ENCODE measurements around the gene NR1H2. TPM values are rescaled to one million over a fixed set of nuclear protein-coding genes. Genes with fewer than 3 reads are reported as not detected.

Gene NR1H2
- total and polyA plus RNA-seq, 8 donors = 26.7 to 78.4 (median 33.7) TPM

GRCh38 chr19:50362030-50362412, 14.2 kb upstream of the NR1H2 start:
- TF ChIP-seq CTCF (IDR thresholded peaks at IDR 0.05) = no peak
- Histone ChIP-seq H3K27me3 (peaks cover 0 to 6% of the 10 kb centered on the region in 2 donors), H3K36me3 (peaks cover 0 to 16% of the 10 kb centered on the region in 2 donors), H3K27ac (peak overlapping the region; percentile 59 to 84), H3K9me3 (no peaks in the 10 kb centered on the region), H3K4me3 (peak overlapping the region; percentile 11 to 36), H3K4me1 (peaks cover 0 to 24% of the 10 kb centered on the region in 2 donors)
- no peak for DNase-seq
- ATAC-seq = no peak
- intact Hi-C loops (cut with DNase I) = loop anchor here in 1 of 2 donors (10.0 kb wide), 2 partner anchors 53 to 423 kb away; partner anchors contain the start of gene SPIB

GRCh38 chr19:50362656-50363424, 13.4 kb upstream of the NR1H2 start:
- TF ChIP-seq CTCF (IDR thresholded peaks at IDR 0.05) = no peak
- H3K4me3 ChIP-seq = peak overlapping the region; percentile 11 to 36
- H3K27ac ChIP-seq = peak overlapping the region; percentile 72 to 84
- peaks cover 0 to 16% of the 10 kb centered on the region in 2 donors for H3K36me3 ChIP-seq
- peak; percentile 34 for ATAC-seq
- peaks cover 0 to 16% of the 10 kb centered on the region in 2 donors for H3K4me1 ChIP-seq
- intact Hi-C loops (cut with DNase I) = loop anchor here in 1 of 2 donors (10.0 kb wide), 2 partner anchors 52 to 422 kb away; partner anchors contain the start of gene SPIB
- DNase-seq = peak in 1 of 4 donors; percentile 52
- H3K27me3 ChIP-seq = peaks cover 0 to 1% of the 10 kb centered on the region in 2 donors
- H3K9me3 ChIP-seq = no peaks in the 10 kb centered on the region

GRCh38 chr19:50365434-50366306, 10.6 kb upstream of the NR1H2 start, which contains the start of gene NAPSA:
TSS of gene NAPSA (minus strand) at chr19:50365639. CDS start at chr19:50365621, 18 bp downstream.
- ATAC-seq (peak; percentile 51), DNase-seq (peak in 3 of 4 donors; percentile 60 to 83 (median 65))
- Histone ChIP-seq H3K27ac (peak within 1 kb of the TSS; percentile 72 to 84), H3K4me3 (peak within 1 kb of the TSS; percentile 23 to 36), H3K9me3 (no peaks in the 10 kb centered on the region), H3K27me3 (no peaks in the 10 kb centered on the region), H3K36me3 (peaks cover 0 to 4% of the 10 kb centered on the region in 2 donors), H3K4me1 (peaks cover 0 to 5% of the 10 kb centered on the region in 2 donors)
- no peak for TF ChIP-seq CTCF (IDR thresholded peaks at IDR 0.05)
- intact Hi-C loops (cut with DNase I) = loop anchor here in 1 of 2 donors (5.0 to 10.0 kb wide), 3 partner anchors 49 to 419 kb away; partner anchors contain the start of gene SPIB

GRCh38 chr19:50368649-50369570, 7.3 kb upstream of the NR1H2 start:
- Histone ChIP-seq H3K27ac (peak overlapping the region; percentile 82 to 87), H3K36me3 (no peaks in the 10 kb centered on the region), H3K9me3 (no peaks in the 10 kb centered on the region), H3K27me3 (no peaks in the 10 kb centered on the region), H3K4me3 (peak overlapping the region; percentile 56 to 65), H3K4me1 (peaks cover 0 to 5% of the 10 kb centered on the region in 2 donors)
- ATAC-seq (peak; percentile 80), DNase-seq (peak; percentile 80 to 90 (median 86))
- peak; percentile 84 to 92 for TF ChIP-seq CTCF (IDR thresholded peaks at IDR 0.05)
- intact Hi-C loops (cut with DNase I) = loop anchor here in 1 of 2 donors (5.0 to 10.0 kb wide), 3 partner anchors 46 to 416 kb away; partner anchors contain the start of gene SPIB

All from left lung (tissue), 10 donors.